Occipital lobe (tissue), 3 donors: ENCODE results near the gene KCTD3. TPM values are rescaled to one million over a fixed set of nuclear protein-coding genes. Genes with fewer than 3 reads are reported as not detected.

Experiments
- DNase-seq: peaks from one replicate; lab custom pipeline; 2025; lab: John Stamatoyannopoulos, UW
- small RNA-seq: library from RNA; depleted of rRNA; stranded (forward); fragments of <200 nt; gene quantifications from one replicate; pipeline ENCODE3, GENCODE V24; 2014
- total RNA-seq: library from RNA; depleted of rRNA; stranded (reverse); fragments of >200 nt; gene quantifications from one replicate; pipeline ENCODE4 v1.2.3, GENCODE V29; 2014

KCTD3 gene
- total RNA-seq, 1 donor from 2014 or later: 69.9 TPM

GRCh38 chr1:215651867-215652266 lies 84.8 kb downstream of the KCTD3 start:
- DNase-seq: no peak

DNA sequence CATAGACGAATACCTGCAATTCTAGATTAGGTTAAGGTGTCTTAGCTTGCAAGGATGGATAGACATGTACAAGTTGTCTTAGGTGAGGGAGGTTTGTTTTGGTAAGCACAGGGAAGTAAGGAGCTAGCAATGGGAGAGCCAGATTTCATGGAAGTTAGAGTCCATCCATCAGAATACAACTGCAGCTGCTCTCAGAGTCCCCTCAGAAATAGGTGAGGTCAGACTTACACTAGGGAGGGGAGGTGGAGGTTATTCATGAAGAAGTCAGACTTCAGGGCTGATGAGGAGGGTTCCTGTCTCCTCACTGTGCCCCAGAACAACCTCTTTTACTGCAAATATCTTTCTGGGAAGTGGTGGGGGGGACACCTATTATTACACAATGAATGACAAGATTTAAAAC lies 85.3 kb downstream of the KCTD3 start:
- no peak for DNase-seq

DNA sequence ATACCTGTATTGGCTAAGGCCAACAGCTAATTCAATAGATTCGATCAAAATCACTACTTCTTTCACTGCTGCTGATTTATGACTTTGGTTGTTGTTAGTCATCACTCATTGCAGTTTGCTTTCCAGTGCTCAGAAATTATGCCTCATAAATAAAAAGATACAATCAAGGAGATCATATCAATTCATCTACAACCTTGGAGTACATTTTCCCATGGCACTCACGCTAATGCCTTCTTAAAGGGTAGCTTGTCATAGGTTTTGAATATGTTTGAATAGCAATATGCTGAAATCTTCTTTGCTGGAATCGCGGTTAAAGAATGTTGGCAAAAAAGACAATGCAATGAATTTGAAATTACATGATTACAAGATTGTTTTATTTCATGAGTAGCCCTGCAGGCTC lies 89.9 kb downstream of the KCTD3 start:
- no peak for DNase-seq

- DNase-seq: no peak
Measured at GRCh38 chr1:215660259-215660658, 93.2 kb downstream of the KCTD3 start.

GRCh38 chr1:215661033-215661432 lies 93.9 kb downstream of the KCTD3 start:
- DNase-seq: no peak

DNA sequence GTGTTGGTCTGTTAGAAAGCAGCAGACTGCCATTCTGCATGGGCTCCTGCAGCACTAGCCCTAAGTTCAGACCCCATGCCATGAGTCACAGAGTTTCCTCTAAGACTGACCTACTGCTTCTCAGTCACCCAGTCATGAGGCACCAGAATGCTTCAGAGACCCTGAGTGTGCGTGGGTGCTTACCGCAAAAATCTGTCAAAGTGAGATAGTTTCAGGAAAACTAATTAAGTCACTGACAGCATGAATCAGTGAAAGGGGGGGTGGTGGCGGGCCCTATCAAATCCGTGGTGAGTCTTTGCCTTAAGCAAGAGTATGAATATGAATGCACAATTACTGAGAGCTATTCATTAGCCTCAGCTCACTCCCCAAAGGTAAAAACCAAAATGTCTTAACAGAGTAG lies 98.1 kb downstream of the KCTD3 start:
- no peak for DNase-seq

DNA sequence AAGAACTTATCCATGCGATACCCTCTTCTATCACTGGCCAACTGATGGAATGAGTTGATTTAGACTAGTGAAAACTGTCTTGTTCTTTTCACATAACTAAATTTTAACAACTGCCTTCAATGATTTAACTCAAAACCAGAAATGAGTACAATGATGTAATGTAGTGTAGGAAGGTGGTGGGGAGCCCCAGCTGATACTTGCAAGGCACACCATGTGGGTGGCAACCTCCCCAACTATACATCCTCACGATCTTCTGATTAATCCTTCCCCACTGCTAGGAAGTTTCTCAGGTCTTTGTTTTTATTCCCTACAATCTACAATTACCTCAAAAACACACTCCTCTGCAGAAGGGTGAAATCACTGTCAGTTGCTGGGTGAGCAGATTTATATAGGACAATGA lies 100.7 kb downstream of the KCTD3 start:
- no peak for DNase-seq

- DNase-seq: no peak
Measured at GRCh38 chr1:215669806-215670491, 102.8 kb downstream of the KCTD3 start.

Small RNA genes lying within 50 kb of the gene (small RNA-seq; reads per million reads assigned to genes)
- 25.3 reads per million, percentile 94 among the genes with 10 or more reads in this experiment for gene RF00108
